Measurements from ENCODE around the gene PDE4D.
"Not testable (repeated sequence)": the region's sequence is repeated elsewhere in the genome, so short reads cannot be mapped to it uniquely, and the experiment has no call there.

The PDE4D gene

DNA sequence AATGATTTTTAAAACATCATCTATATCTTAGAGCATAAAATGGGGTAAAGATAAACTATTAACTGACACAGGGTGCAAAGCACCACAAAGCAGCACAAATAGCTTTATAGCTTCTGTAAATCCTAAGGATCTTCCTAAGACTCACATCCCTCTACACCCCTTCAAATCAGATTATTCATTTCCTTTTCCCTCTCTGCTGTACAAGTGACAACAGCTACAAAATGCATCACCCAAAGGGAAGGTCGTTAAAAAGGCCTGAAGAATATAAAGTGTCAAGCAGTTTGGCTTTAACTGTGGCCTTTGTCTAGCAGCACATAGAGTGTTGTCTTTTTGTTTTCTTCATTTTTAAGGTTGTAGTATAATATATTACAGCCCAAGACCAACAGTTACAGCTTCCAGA lies 422.1 kb downstream of the PDE4D start:
- Histone ChIP-seq H3K27ac (replicated peaks) (no peak overlapping the region), H3K4me3 (replicated peaks; ENCODE audit: insufficient read depth, low read length) (no peak overlapping the region), H3K27me3 (ENCODE audit: insufficient read depth, poor library complexity, severe bottlenecking) (no peaks in the 10 kb centered on the region)
- TF ChIP-seq, protein P1, sequence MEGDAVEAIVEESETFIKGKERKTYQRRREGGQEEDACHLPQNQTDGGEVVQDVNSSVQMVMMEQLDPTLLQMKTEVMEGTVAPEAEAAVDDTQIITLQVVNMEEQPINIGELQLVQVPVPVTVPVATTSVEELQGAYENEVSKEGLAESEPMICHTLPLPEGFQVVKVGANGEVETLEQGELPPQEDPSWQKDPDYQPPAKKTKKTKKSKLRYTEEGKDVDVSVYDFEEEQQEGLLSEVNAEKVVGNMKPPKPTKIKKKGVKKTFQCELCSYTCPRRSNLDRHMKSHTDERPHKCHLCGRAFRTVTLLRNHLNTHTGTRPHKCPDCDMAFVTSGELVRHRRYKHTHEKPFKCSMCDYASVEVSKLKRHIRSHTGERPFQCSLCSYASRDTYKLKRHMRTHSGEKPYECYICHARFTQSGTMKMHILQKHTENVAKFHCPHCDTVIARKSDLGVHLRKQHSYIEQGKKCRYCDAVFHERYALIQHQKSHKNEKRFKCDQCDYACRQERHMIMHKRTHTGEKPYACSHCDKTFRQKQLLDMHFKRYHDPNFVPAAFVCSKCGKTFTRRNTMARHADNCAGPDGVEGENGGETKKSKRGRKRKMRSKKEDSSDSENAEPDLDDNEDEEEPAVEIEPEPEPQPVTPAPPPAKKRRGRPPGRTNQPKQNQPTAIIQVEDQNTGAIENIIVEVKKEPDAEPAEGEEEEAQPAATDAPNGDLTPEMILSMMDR (IDR thresholded peaks at IDR 0.05; ENCODE audit: insufficient read depth, low read length): no peak
- TF ChIP-seq SPI1 (IDR thresholded peaks at IDR 0.05; ENCODE audit: borderline replicate concordance, low read depth): no peak
- no peak for DNase-seq (ENCODE audit: low read depth in 1 of 2, low spot score in 1 of 2)

GRCh38 chr5:59467969-59468368 lies 425.6 kb downstream of the PDE4D start:
- Histone ChIP-seq H3K4me3 (replicated peaks; ENCODE audit: insufficient read depth, low read length) (no peak overlapping the region), H3K27me3 (ENCODE audit: insufficient read depth, poor library complexity, severe bottlenecking) (no peaks in the 10 kb centered on the region), H3K27ac (replicated peaks) (no peak overlapping the region)
- no peak for TF ChIP-seq POLR2AphosphoS5 (IDR thresholded peaks at IDR 0.05; ENCODE audit: low read depth)
- TF ChIP-seq SPI1 (IDR thresholded peaks at IDR 0.05; ENCODE audit: borderline replicate concordance, low read depth): no peak
- no peak for TF ChIP-seq GABPA (IDR thresholded peaks at IDR 0.05; ENCODE audit: low read depth)
- TF ChIP-seq, protein P2, sequence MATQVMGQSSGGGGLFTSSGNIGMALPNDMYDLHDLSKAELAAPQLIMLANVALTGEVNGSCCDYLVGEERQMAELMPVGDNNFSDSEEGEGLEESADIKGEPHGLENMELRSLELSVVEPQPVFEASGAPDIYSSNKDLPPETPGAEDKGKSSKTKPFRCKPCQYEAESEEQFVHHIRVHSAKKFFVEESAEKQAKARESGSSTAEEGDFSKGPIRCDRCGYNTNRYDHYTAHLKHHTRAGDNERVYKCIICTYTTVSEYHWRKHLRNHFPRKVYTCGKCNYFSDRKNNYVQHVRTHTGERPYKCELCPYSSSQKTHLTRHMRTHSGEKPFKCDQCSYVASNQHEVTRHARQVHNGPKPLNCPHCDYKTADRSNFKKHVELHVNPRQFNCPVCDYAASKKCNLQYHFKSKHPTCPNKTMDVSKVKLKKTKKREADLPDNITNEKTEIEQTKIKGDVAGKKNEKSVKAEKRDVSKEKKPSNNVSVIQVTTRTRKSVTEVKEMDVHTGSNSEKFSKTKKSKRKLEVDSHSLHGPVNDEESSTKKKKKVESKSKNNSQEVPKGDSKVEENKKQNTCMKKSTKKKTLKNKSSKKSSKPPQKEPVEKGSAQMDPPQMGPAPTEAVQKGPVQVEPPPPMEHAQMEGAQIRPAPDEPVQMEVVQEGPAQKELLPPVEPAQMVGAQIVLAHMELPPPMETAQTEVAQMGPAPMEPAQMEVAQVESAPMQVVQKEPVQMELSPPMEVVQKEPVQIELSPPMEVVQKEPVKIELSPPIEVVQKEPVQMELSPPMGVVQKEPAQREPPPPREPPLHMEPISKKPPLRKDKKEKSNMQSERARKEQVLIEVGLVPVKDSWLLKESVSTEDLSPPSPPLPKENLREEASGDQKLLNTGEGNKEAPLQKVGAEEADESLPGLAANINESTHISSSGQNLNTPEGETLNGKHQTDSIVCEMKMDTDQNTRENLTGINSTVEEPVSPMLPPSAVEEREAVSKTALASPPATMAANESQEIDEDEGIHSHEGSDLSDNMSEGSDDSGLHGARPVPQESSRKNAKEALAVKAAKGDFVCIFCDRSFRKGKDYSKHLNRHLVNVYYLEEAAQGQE (IDR thresholded peaks at IDR 0.05; ENCODE audit: insufficient replicate concordance, low read depth): no peak
- TF ChIP-seq, protein P1 (IDR thresholded peaks at IDR 0.05; ENCODE audit: insufficient read depth, low read length): no peak
- no peak for DNase-seq (ENCODE audit: low read depth in 1 of 2, low spot score in 1 of 2)

DNA sequence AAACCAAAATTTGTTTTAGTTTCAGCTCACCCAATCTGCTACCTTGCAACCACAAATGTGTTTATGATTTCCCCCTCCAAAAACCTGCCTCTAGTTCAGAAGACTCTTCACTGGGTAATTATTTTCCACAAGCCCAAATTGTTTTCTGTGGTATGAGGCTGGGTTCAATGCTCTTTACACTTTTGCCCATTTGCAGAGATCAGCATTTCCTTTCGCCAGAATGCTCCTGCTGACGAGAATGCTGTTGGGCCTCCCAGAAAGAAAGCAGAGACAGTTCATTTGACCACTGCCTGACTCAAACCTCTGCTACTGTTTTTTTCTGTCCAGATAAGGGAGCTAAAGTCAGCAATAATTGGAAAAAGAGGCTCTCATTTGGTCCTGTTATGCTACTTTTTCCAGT lies 427.3 kb downstream of the PDE4D start:
- Histone ChIP-seq H3K27me3 (ENCODE audit: insufficient read depth, poor library complexity, severe bottlenecking) (no peaks in the 10 kb centered on the region), H3K4me3 (replicated peaks; ENCODE audit: insufficient read depth, low read length) (no peak overlapping the region), H3K27ac (replicated peaks) (no peak overlapping the region)
- no peak for DNase-seq (ENCODE audit: low read depth in 1 of 2, low spot score in 1 of 2)
- no peak for TF ChIP-seq GABPA (IDR thresholded peaks at IDR 0.05; ENCODE audit: low read depth)
- TF ChIP-seq, protein P1 (IDR thresholded peaks at IDR 0.05; ENCODE audit: insufficient read depth, low read length): no peak
- no peak for TF ChIP-seq POLR2AphosphoS5 (IDR thresholded peaks at IDR 0.05; ENCODE audit: low read depth)
- TF ChIP-seq, protein P2 (IDR thresholded peaks at IDR 0.05; ENCODE audit: insufficient replicate concordance, low read depth): no peak
- TF ChIP-seq SPI1 (IDR thresholded peaks at IDR 0.05; ENCODE audit: borderline replicate concordance, low read depth): no peak

DNA sequence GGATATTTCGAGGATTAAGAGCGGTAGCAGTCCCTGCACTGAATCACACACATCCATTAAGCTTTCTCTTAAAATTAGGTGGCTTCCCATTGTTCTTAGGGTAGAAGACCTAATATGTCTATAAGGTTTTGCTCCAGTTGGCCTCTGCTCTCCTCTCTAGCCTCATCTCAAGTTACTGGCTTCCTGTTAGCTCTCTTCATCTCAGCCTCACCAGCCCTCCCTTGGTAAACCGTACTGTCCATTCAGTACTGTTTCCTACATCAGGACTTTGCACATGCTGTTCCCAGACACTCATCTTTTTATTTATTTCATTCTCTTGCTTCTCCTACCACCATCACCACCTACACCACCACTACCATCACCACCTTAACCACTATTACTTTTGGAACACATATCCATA lies 428.6 kb downstream of the PDE4D start:
- no peak for DNase-seq (ENCODE audit: low read depth in 1 of 2, low spot score in 1 of 2)
- TF ChIP-seq, protein P1 (IDR thresholded peaks at IDR 0.05; ENCODE audit: insufficient read depth, low read length): no peak
- TF ChIP-seq GABPA (IDR thresholded peaks at IDR 0.05; ENCODE audit: low read depth) (no peak), POLR2AphosphoS5 (IDR thresholded peaks at IDR 0.05; ENCODE audit: low read depth) (no peak), SPI1 (IDR thresholded peaks at IDR 0.05; ENCODE audit: borderline replicate concordance, low read depth) (no peak)
- TF ChIP-seq, protein P2 (IDR thresholded peaks at IDR 0.05; ENCODE audit: insufficient replicate concordance, low read depth): no peak
- H3K4me3 ChIP-seq (replicated peaks; ENCODE audit: insufficient read depth, low read length): no peak overlapping the region
- no peak overlapping the region for H3K27ac ChIP-seq (replicated peaks)
- H3K27me3 ChIP-seq (ENCODE audit: insufficient read depth, poor library complexity, severe bottlenecking): no peaks in the 10 kb centered on the region

GRCh38 chr5:59463618-59464166 lies 429.8 kb downstream of the PDE4D start:
- H3K27ac ChIP-seq (replicated peaks); H3K27me3 ChIP-seq (ENCODE audit: insufficient read depth, poor library complexity, severe bottlenecking); DNase-seq (ENCODE audit: low read depth in 1 of 2, low spot score in 1 of 2); H3K4me3 ChIP-seq (replicated peaks; ENCODE audit: insufficient read depth, low read length): not testable (repeated sequence)
